ENCODE results near the gene RNF223. TPM values are rescaled to one million over a fixed set of nuclear protein-coding genes. Genes with fewer than 3 reads are reported as not detected.

RNF223 gene
- polyA plus RNA-seq, 1 donor (not counting 4 experiments of a cell fraction or from before 2014, with no cell fraction given) = 0.22 TPM

DNA sequence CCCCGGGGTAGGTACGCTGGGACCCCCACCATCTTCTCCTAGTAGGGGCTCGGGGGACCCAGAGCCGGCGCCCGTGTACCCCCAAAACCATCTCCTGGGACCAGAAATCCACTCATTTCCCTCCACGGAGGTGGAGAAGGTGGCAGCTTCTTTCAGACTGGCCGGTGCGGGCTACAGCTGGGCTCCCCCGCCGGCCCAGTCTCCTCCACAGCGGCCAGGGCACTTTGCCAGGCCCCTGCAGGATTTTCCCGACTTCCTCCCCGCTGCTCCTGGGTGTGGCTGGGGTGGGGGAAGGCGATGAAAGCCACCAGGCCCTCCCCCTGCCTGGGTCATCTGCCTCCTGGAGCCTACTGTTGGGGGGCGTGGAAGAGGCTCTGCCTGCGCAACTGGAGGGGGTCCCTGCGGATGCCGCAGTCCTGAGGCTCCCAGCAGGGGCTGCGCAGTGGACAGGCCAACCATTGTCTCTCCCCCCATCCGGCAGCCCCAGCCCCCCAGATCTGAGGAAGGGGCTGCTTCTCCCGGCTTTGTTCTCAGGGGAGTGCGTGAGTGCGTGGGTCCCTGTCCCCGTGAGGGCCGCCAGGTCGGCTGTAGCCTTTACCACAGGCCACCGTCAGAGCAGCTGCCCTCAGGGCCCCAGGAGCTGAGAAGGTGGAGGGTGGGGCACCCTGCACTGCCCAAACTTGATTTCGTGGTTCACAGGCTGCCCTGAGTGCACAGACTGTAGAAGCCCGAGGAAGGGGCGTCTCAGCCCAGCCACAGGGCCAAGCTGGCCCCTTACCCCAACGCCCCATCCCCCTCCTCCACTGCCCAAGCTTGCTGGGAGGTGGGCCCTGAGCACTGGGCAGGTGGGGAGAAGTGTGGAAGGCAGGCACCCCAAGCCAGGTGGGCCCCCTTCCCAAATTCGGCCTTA, 52.8 kb downstream of the RNF223 start:
- H3K4me1 ChIP-seq (ENCODE audit: control insufficient read depth, extremely low read depth, insufficient read depth, low read length) = peaks cover 49% of the 10 kb centered on the region
- peak overlapping the region; percentile 87 for H3K27ac ChIP-seq (ENCODE audit: control insufficient read depth, insufficient read depth, low read length)
- DNase-seq (ENCODE audit: low read depth, low spot score) = no peak

More for the DNA sequence above, 52.8 kb downstream of the RNF223 start:
- dilution Hi-C loops (cut with MboI; ENCODE audit: extremely low pct_ligation_motif_present, low sequenced_read_pairs) = no loop called here
- no peaks in the 10 kb centered on the region for H3K9me3 ChIP-seq (ENCODE audit: control insufficient read depth, low read depth, low read length)
- H3K79me2 ChIP-seq (ENCODE audit: control insufficient read depth, insufficient read depth, low read length) = peaks cover 49% of the 10 kb centered on the region
- H3K4me2 ChIP-seq (ENCODE audit: control insufficient read depth, extremely low read depth, insufficient read depth, low read depth, low read length) = peak overlapping the region; percentile 94
- H3K9me1 ChIP-seq (ENCODE audit: control insufficient read depth, extremely low read depth, insufficient read depth, low read length) = no peaks in the 10 kb centered on the region
- no peak for TF ChIP-seq EZH2 (IDR thresholded peaks at IDR 0.05; ENCODE audit: low read length)
- TF ChIP-seq, protein P1, sequence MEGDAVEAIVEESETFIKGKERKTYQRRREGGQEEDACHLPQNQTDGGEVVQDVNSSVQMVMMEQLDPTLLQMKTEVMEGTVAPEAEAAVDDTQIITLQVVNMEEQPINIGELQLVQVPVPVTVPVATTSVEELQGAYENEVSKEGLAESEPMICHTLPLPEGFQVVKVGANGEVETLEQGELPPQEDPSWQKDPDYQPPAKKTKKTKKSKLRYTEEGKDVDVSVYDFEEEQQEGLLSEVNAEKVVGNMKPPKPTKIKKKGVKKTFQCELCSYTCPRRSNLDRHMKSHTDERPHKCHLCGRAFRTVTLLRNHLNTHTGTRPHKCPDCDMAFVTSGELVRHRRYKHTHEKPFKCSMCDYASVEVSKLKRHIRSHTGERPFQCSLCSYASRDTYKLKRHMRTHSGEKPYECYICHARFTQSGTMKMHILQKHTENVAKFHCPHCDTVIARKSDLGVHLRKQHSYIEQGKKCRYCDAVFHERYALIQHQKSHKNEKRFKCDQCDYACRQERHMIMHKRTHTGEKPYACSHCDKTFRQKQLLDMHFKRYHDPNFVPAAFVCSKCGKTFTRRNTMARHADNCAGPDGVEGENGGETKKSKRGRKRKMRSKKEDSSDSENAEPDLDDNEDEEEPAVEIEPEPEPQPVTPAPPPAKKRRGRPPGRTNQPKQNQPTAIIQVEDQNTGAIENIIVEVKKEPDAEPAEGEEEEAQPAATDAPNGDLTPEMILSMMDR (optimal IDR thresholded peaks at IDR 0.05 in 1 of 3, IDR thresholded peaks at IDR 0.05 in 1 of 3, conservative IDR thresholded peaks at IDR 0.05 in 1 of 3; ENCODE audit: extremely low read depth in 1 of 3, insufficient read depth in 2 of 3, low read length in 3 of 3) = no peak
- FAIRE-seq = no peak
- H4K20me1 ChIP-seq (ENCODE audit: control insufficient read depth, extremely low read depth, insufficient read depth, low read length) = no peaks in the 10 kb centered on the region
- peaks cover 18 to 20% of the 10 kb centered on the region in 2 experiments for H3K36me3 ChIP-seq (ENCODE audit: control insufficient read depth in 2 of 2, extremely low read depth in 1 of 2, insufficient read depth in 2 of 2, low read length in 2 of 2)
- H3K27me3 ChIP-seq (ENCODE audit: control insufficient read depth, extremely low read depth, insufficient read depth, low read length) = no peaks in the 10 kb centered on the region
- peak overlapping the region; percentile 86 for H3K9ac ChIP-seq (ENCODE audit: control insufficient read depth, extremely low read depth, insufficient read depth, low read length)
- H2AFZ ChIP-seq (ENCODE audit: control insufficient read depth, low read length) = no peak overlapping the region
- H3K4me3 ChIP-seq (ENCODE audit: control insufficient read depth in 2 of 3, extremely low read depth in 1 of 3, insufficient read depth in 2 of 3, low read depth in 1 of 3, low read length in 3 of 3) = peak overlapping the region; percentile 81 to 89 (median 86)

Other genes with a start within 250 kb of the RNF223 start
- gene SAMD11, start 150.4 kb downstream of the RNF223 start, polyA plus RNA-seq = 0.03 TPM in 1 of 3 replicates, not detected in the others
- gene NOC2L, start 115.0 kb downstream of the RNF223 start, polyA plus RNA-seq = 51.0 to 74.0 TPM (median 51.8 TPM) in 3 replicates
- 6.5 to 17.8 TPM (median 8.5 TPM) in 3 replicates for gene KLHL17, start 113.7 kb downstream of the RNF223 start, polyA plus RNA-seq
- 2.5 to 4.9 TPM (median 3.8 TPM) in 3 replicates for gene PLEKHN1, start 107.8 kb downstream of the RNF223 start, polyA plus RNA-seq
- not detected in 3 replicates for gene PERM1, start 92.2 kb downstream of the RNF223 start, polyA plus RNA-seq
- 3.0 to 14.7 TPM (median 3.1 TPM) in 3 replicates for gene HES4, start 74.2 kb downstream of the RNF223 start, polyA plus RNA-seq
- 222 to 711 TPM (median 246 TPM) in 3 replicates for gene ISG15, start 60.8 kb downstream of the RNF223 start, polyA plus RNA-seq
- gene AGRN, start 54.2 kb downstream of the RNF223 start, polyA plus RNA-seq = 72.4 to 128 TPM (median 115 TPM) in 3 replicates
- 6.1 to 8.8 TPM (median 8.0 TPM) in 3 replicates for gene C1orf159, start 41.8 kb upstream of the RNF223 start, polyA plus RNA-seq
- gene TTLL10, start 99.6 kb upstream of the RNF223 start, polyA plus RNA-seq = not detected in 3 replicates
- gene TNFRSF18, start 132.3 kb upstream of the RNF223 start, polyA plus RNA-seq = 0.09 to 0.63 TPM (median 0.21 TPM) in 3 replicates
- gene TNFRSF4, start 139.8 kb upstream of the RNF223 start, polyA plus RNA-seq = 0.04 TPM in 1 of 3 replicates, not detected in the others
- 63.5 to 103 TPM (median 66.3 TPM) in 3 replicates for gene SDF4, start 157.7 kb upstream of the RNF223 start, polyA plus RNA-seq
- 6.8 to 9.5 TPM (median 7.8 TPM) in 3 replicates for gene B3GALT6, start 157.9 kb upstream of the RNF223 start, polyA plus RNA-seq
- 0.15 to 0.46 TPM (median 0.18 TPM) in 3 replicates for gene C1QTNF12, start 172.4 kb upstream of the RNF223 start, polyA plus RNA-seq
- gene UBE2J2, start 199.5 kb upstream of the RNF223 start, polyA plus RNA-seq = 18.2 to 37.3 TPM (median 27.0 TPM) in 3 replicates
- gene SCNN1D, start 206.1 kb upstream of the RNF223 start, polyA plus RNA-seq = 0.08 to 0.32 TPM (median 0.16 TPM) in 3 replicates
- gene ACAP3, start 233.6 kb upstream of the RNF223 start, polyA plus RNA-seq = 13.4 to 45.8 TPM (median 17.4 TPM) in 3 replicates
- 11.4 to 20.5 TPM (median 14.9 TPM) in 3 replicates for gene PUSL1, start 234.3 kb upstream of the RNF223 start, polyA plus RNA-seq